CD4-positive, alpha-beta T cell (primary cell): Measurements from ENCODE around the gene SNX17. TPM values are rescaled to one million over a fixed set of nuclear protein-coding genes. Genes with fewer than 3 reads are reported as not detected.

Experiments
- ATAC-seq: fragments of 200-7000 bp; cut with Tn5 transposase; one replicate; pipeline ENCODE4 v1.10.0; 2022; ENCODE audit warnings: mild to moderate bottlenecking; ENCODE audit not compliant: poor library complexity
- CTCF ChIA-PET: fragments of 350-600 bp; sonication (Branson Sonifier 250); formaldehyde crosslinking; loops from one replicate; lab custom pipeline; 2021; ENCODE audit warnings: antibody characterized with exemption, inconsistent platforms; lab: Charles Lee
- POLR2A ChIA-PET: fragments of 350-600 bp; sonication (Branson Sonifier 250); formaldehyde crosslinking; loops from one replicate; lab custom pipeline; 2021; ENCODE audit warnings: antibody characterized with exemption, inconsistent platforms; lab: Charles Lee
- DNase-seq, 14 experiments: peaks; one replicate each; pipeline ENCODE4 v3.0.0-alpha.2; 2013 to 2020; ENCODE audit warnings: mixed read lengths in 2 of 14
- H3K27ac ChIP-seq, 2 donors: one replicate each; pipeline versions ENCODE4 v1.5.1 to v1.7.0; 2013; ENCODE audit warnings: low read length in 2 of 2, low read depth in 1 of 2, mild to moderate bottlenecking in 1 of 2
- H3K27me3 ChIP-seq, 2 experiments: 1 replicate in 1 of 2; 2 replicates in 1 of 2; pipeline versions ENCODE4 v1.6.1 to v1.7.0; 2013; ENCODE audit warnings: low read length in 2 of 2, control low read depth in 1 of 2, mild to moderate bottlenecking in 1 of 2, moderate library complexity in 1 of 2; ENCODE audit not compliant: insufficient read depth in 2 of 2, control insufficient read depth in 1 of 2
- H3K36me3 ChIP-seq: one replicate; pipeline ENCODE4 v1.6.1; 2013; ENCODE audit warnings: low read length, control low read depth; ENCODE audit not compliant: insufficient read depth
- H3K4me1 ChIP-seq: one replicate; pipeline ENCODE4 v1.6.1; 2013; ENCODE audit warnings: low read length, control low read depth; ENCODE audit not compliant: insufficient read depth
- H3K4me3 ChIP-seq: one replicate; pipeline ENCODE4 v1.5.1; 2013; ENCODE audit warnings: mild to moderate bottlenecking, low read length, moderate library complexity
- H3K9me3 ChIP-seq, 2 experiments: 1 replicate in 1 of 2; 2 replicates in 1 of 2; pipeline versions ENCODE4 v1.6.1 to v1.7.0; 2013; ENCODE audit warnings: low read length in 2 of 2, mild to moderate bottlenecking in 2 of 2, control low read depth in 1 of 2, moderate library complexity in 1 of 2; ENCODE audit not compliant: control insufficient read depth in 1 of 2, insufficient read depth in 1 of 2
- H3K27ac Mint-ChIP-seq: one replicate; pipeline ENCODE4 v1.8.0; 2020; ENCODE audit warnings: mixed read lengths
- H3K27me3 Mint-ChIP-seq: one replicate; pipeline ENCODE4 v1.8.0; 2021; ENCODE audit warnings: mixed read lengths
- H3K36me3 Mint-ChIP-seq: one replicate; pipeline ENCODE4 v1.8.0; 2021; ENCODE audit warnings: low read depth, mixed read lengths
- H3K4me1 Mint-ChIP-seq: one replicate; pipeline ENCODE4 v1.8.0; 2021; ENCODE audit warnings: low read depth, mixed read lengths
- H3K4me3 Mint-ChIP-seq: one replicate; pipeline ENCODE4 v1.8.0; 2020; ENCODE audit warnings: mild to moderate bottlenecking, mixed read lengths
- H3K9me3 Mint-ChIP-seq: one replicate; pipeline ENCODE4 v1.8.0; 2020; ENCODE audit warnings: mixed read lengths
- intact Hi-C, 2 experiments: fragments of 100-400 bp; cut with DNase I in 1 of 2; cut with micrococcal nuclease in 1 of 2; formaldehyde crosslinking; loops; one replicate each; pipeline versions ENCODE4 v1.15.1 to v1.9.0; 2023 to 2025; cut with DNase I, micrococcal nuclease
- total RNA-seq, 174 experiments: library from RNA in 2 of 174; stranded (reverse) in 2 of 174; gene quantifications; one replicate each; pipeline ENCODE4 v1.2.3 and lab custom pipeline; 2021 to 2026
- TF ChIP-seq, protein P1 (sequence below): fragments of 200-600 bp; IDR thresholded peaks from one replicate; pipeline ENCODE4 v1.8.0; 2022; ENCODE audit warnings: antibody characterized with exemption, mild to moderate bottlenecking

SNX17 gene
- total RNA-seq, 2 experiments from 2014 or later: 66.3 to 67.9 TPM

DNA sequence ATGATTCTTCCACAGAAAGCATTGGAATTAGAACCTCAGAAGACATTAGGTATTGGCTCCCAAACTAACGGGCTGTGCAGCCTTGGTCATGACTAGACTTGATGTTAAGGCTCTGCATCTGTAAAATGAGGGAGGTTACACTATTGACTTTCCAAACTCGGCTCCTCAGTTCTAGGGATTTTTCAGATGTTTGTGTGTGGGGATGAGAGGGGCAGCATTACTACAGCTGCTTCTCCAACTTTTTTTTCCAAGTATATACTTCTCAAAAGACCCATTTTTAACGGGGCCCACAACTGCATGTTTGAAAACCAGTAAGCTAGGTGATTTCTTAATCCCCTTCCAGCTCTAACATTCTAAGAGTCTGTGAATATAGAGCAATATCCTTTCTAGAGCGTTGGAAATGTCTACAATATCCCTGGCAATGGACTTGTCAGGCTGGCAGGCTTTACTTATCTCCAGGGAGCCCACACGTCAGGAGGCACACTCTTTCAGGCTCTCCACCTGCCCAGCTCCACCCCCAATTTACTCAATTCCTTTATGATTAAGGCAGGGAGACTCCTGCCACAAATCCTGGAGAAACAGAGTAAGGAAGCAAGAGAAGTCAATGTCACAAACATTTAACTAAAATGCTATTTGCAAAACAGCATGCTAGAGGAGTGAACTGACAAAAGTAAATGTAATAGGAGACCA is 46.7 kb upstream of the SNX17 start:
- DNase-seq: no peak
- H3K9me3 Mint-ChIP-seq: no peaks in the 10 kb centered on the region
- Histone ChIP-seq H3K27me3 (no peaks in the 10 kb centered on the region), H3K36me3 (peaks cover 24% of the 10 kb centered on the region), H3K9me3 (no peaks in the 10 kb centered on the region), H3K4me1 (peaks cover 25% of the 10 kb centered on the region), H3K4me3 (peak overlapping the region; percentile 86), H3K27ac (peak overlapping the region; percentile 90 to 93)
- peaks cover 57% of the 10 kb centered on the region for H3K36me3 Mint-ChIP-seq
- POLR2A ChIA-PET: interaction anchor here (1.3 to 2.3 kb wide), 13 partner anchors 10 to 538 kb away, joined by 4 to 24 read pairs (median 8); partner anchors contain the start of genes AGBL5, CCDC121, CENPA and GPN1
- H3K4me3 Mint-ChIP-seq: peak overlapping the region; percentile 100
- intact Hi-C loops: loop anchor here (1.0 to 5.0 kb wide), 5 partner anchors 33 to 259 kb away; partner anchors contain the start of genes GTF3C2 (in 2 of the 2), ATRAID (in 1 of the 2), NRBP1 (in 1 of the 2) and SLC5A6 (in 1 of the 2)
- ATAC-seq: no peak
- H3K27ac Mint-ChIP-seq: peak overlapping the region; percentile 98
- peaks cover 31% of the 10 kb centered on the region for H3K4me1 Mint-ChIP-seq
- no peaks in the 10 kb centered on the region for H3K27me3 Mint-ChIP-seq
- CTCF ChIA-PET: interaction anchor here (1.0 to 1.4 kb wide), 4 partner anchors 21 to 360 kb away, joined by 3 to 4 read pairs (median 4); partner anchors contain the start of gene SNX17
- TF ChIP-seq, protein P1, sequence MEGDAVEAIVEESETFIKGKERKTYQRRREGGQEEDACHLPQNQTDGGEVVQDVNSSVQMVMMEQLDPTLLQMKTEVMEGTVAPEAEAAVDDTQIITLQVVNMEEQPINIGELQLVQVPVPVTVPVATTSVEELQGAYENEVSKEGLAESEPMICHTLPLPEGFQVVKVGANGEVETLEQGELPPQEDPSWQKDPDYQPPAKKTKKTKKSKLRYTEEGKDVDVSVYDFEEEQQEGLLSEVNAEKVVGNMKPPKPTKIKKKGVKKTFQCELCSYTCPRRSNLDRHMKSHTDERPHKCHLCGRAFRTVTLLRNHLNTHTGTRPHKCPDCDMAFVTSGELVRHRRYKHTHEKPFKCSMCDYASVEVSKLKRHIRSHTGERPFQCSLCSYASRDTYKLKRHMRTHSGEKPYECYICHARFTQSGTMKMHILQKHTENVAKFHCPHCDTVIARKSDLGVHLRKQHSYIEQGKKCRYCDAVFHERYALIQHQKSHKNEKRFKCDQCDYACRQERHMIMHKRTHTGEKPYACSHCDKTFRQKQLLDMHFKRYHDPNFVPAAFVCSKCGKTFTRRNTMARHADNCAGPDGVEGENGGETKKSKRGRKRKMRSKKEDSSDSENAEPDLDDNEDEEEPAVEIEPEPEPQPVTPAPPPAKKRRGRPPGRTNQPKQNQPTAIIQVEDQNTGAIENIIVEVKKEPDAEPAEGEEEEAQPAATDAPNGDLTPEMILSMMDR: no peak

DNA sequence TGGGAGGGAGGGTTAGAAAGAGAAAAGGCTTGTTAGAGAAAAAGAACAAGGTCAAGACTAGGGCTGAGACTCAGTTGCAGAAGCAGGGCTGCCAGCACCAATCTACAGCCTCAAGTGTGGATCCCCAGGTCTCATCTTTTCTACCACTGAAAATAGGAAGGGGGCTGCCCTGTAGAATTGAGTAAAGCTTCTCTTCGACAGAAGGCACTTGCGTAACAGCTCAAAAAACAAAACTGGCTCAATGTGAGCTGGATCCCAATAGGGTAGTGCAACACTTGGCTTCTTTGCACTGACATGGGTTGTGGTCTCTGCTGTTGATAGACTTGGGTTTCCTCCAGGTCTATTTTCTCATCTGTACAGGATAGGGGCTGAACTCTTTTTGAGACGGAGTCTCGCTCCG is 45.7 kb upstream of the SNX17 start:
- no peaks in the 10 kb centered on the region for H3K9me3 Mint-ChIP-seq
- H3K36me3 Mint-ChIP-seq: peaks cover 66% of the 10 kb centered on the region
- ChIA-PET POLR2A (interaction anchor here (1.8 kb wide), 1 partner anchor 19 kb away, joined by 8 read pairs; no protein-coding TSS in a partner anchor), CTCF (interaction anchor here (1.0 kb wide), 1 partner anchor 22 kb away, joined by 3 read pairs; no protein-coding TSS in a partner anchor)
- peaks cover 25% of the 10 kb centered on the region for H3K4me1 ChIP-seq
- peak overlapping the region; percentile 98 for H3K27ac Mint-ChIP-seq
- intact Hi-C loops: loop anchor here in 1 of 2 experiments (5.0 kb wide), 3 partner anchors 103 to 258 kb away; partner anchors contain the start of genes ATRAID, NRBP1, SLC5A6 and ZNF512
- peaks cover 33% of the 10 kb centered on the region for H3K36me3 ChIP-seq
- no peaks in the 10 kb centered on the region for H3K27me3 Mint-ChIP-seq
- peaks cover 31% of the 10 kb centered on the region for H3K4me1 Mint-ChIP-seq
- H3K4me3 ChIP-seq: no peak overlapping the region
- H3K4me3 Mint-ChIP-seq: peak overlapping the region; percentile 60
- H3K27ac ChIP-seq: no peak overlapping the region
- no peaks in the 10 kb centered on the region for H3K9me3 ChIP-seq
- ATAC-seq: no peak
- H3K27me3 ChIP-seq: no peaks in the 10 kb centered on the region
- no peak for DNase-seq
- TF ChIP-seq, protein P1: no peak

DNA sequence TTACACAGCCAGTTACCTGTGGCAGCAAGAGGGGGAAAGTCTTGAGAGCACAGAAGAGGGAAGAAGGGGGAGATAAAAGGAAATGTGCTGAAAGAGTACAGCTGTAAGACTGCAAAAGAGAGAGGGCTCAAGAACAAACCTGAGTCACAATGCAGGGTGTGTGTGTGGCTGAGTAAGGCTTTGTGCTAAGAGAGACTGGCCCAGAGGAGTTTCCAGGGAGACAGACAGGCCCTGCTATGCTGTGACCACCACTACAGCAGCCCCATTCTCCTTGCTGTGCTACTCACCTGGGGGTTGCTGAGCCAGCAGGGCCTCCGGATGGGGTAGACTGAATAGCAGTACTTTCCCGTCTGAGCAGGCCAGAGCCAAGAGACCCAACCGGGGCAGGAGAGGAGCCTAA is 35.1 kb upstream of the SNX17 start:
- no peak for ATAC-seq
- no peaks in the 10 kb centered on the region for H3K27me3 ChIP-seq
- H3K4me1 ChIP-seq: no peaks in the 10 kb centered on the region
- no peak overlapping the region for H3K27ac ChIP-seq
- no peaks in the 10 kb centered on the region for H3K9me3 ChIP-seq
- TF ChIP-seq, protein P1: no peak
- ChIA-PET POLR2A (interaction anchor here (0.7 kb wide), 1 partner anchor 170 kb away, joined by 3 read pairs; no protein-coding TSS in a partner anchor), CTCF (no interaction called here)
- peaks cover 79% of the 10 kb centered on the region for H3K36me3 ChIP-seq
- no peak overlapping the region for H3K27ac Mint-ChIP-seq
- H3K27me3 Mint-ChIP-seq: no peaks in the 10 kb centered on the region
- DNase-seq: no peak
- H3K4me1 Mint-ChIP-seq: no peaks in the 10 kb centered on the region
- intact Hi-C loops: no loop called here
- H3K4me3 Mint-ChIP-seq: no peak overlapping the region
- no peaks in the 10 kb centered on the region for H3K9me3 Mint-ChIP-seq
- H3K36me3 Mint-ChIP-seq: peaks cover 79% of the 10 kb centered on the region
- H3K4me3 ChIP-seq: no peak overlapping the region
